Endodermal cell (in vitro differentiated cells): Measurements from ENCODE around the gene EPHA2. TPM values are rescaled to one million over a fixed set of nuclear protein-coding genes. Genes with fewer than 3 reads are reported as not detected.

Experiments used
- DNase-seq: peaks from one replicate; pipeline ENCODE4 v3.0.0-alpha.2; 2017
- H3K27ac ChIP-seq: 2 replicates; pipeline ENCODE4 v1.5.1; 2013; ENCODE audit warnings: mild to moderate bottlenecking, low read depth, low read length, moderate library complexity
- H3K27me3 ChIP-seq: 2 replicates; pipeline ENCODE4 v1.6.1; 2013; ENCODE audit warnings: mild to moderate bottlenecking, low read length, moderate library complexity; ENCODE audit not compliant: insufficient read depth, control insufficient read depth, poor library complexity, severe bottlenecking
- H3K36me3 ChIP-seq: 2 replicates; pipeline ENCODE4 v1.7.0; 2013; ENCODE audit warnings: mild to moderate bottlenecking, low read length, moderate library complexity; ENCODE audit not compliant: control insufficient read depth, insufficient read depth
- H3K4me1 ChIP-seq: one replicate; pipeline ENCODE4 v1.7.0; 2013; ENCODE audit warnings: low read length; ENCODE audit not compliant: control insufficient read depth, insufficient read depth
- H3K4me3 ChIP-seq: 2 replicates; pipeline ENCODE4 v1.5.1; 2013; ENCODE audit warnings: mild to moderate bottlenecking, low read length, moderate library complexity
- H3K9ac ChIP-seq: 2 replicates; pipeline ENCODE4 v1.6.1; 2013; ENCODE audit warnings: mild to moderate bottlenecking, low read length, moderate library complexity; ENCODE audit not compliant: poor library complexity, severe bottlenecking; ENCODE audit errors: extremely low read depth
- H3K9me3 ChIP-seq: 2 replicates; pipeline ENCODE4 v1.6.1; 2013; ENCODE audit warnings: mild to moderate bottlenecking, low read length, moderate library complexity; ENCODE audit not compliant: control insufficient read depth
- H3K27ac Mint-ChIP-seq: 2 replicates; pipeline ENCODE4 v1.8.0; 2020; ENCODE audit warnings: mixed read lengths
- H3K27me3 Mint-ChIP-seq: 2 replicates; pipeline ENCODE4 v1.8.0; 2021; ENCODE audit warnings: mild to moderate bottlenecking, mixed read lengths; ENCODE audit not compliant: insufficient read depth
- H3K36me3 Mint-ChIP-seq: 2 replicates; pipeline ENCODE4 v1.8.0; 2020; ENCODE audit warnings: low read depth, mixed read lengths
- H3K4me1 Mint-ChIP-seq: 2 replicates; pipeline ENCODE4 v1.8.0; 2020; ENCODE audit warnings: mixed read lengths
- H3K4me3 Mint-ChIP-seq: 2 replicates; pipeline ENCODE4 v1.8.0; 2020; ENCODE audit warnings: mild to moderate bottlenecking, moderate library complexity, mixed read lengths
- H3K9me3 Mint-ChIP-seq: 2 replicates; pipeline ENCODE4 v1.8.0; 2020; ENCODE audit warnings: mild to moderate bottlenecking, mixed read lengths
- WGBS, 2 experiments: methylation state at CpG; one replicate each; pipeline versions ENCODE4 v1.1.5 to v1.1.7; 2013; ENCODE audit warnings: missing lambda C conversion rate in 2 of 2, mixed read lengths in 1 of 2; ENCODE audit not compliant: insufficient coverage in 1 of 2, insufficient read length in 1 of 2; 5-methylcytosine and 5-hydroxymethylcytosine counted together
- total RNA-seq, 2 donors: library from RNA; stranded (reverse); fragmentation: NEBNext Ultra II Directional in 1 of 2; extraction: Animal tissue kit (Norgen Biotek cat#: 25700) in 1 of 2; gene quantifications; 2 replicates in 1 of 2; 3 replicates in 1 of 2; pipeline ENCODE4 v1.2.1, GENCODE V29; 2021
- TF ChIP-seq, protein P1 (sequence below): fragments of 200-600 bp; sonication (generic); conservative IDR thresholded peaks from 2 replicates; pipeline ENCODE4 v1.5.0; 2021; ENCODE audit warnings: antibody characterized with exemption, mild to moderate bottlenecking

The EPHA2 gene
- total RNA-seq, 2 donors from 2014 or later, result 56.5 to 64.3 TPM

DNA sequence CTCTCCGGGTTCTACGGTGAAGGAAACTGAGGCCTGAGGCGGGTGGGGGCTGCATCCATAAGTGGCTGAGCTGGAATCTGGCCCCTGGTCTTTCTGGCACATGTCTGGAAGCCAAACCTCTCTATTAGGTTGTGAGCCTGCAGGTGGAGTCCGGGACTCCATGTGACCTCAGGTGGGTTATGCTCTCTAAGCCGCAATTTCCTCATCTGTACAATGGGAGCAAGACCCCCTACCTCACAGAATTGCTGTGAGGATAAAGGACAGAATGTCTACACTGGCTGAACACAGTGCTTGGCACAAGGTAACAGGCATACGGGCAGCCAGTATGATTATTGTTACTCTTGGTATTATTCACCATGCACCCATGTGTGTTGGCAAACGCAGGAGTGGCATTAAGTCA, 6.7 kb downstream of the EPHA2 start:
- H3K27me3 Mint-ChIP-seq, result no peaks in the 10 kb centered on the region
- no peak for DNase-seq
- H3K36me3 Mint-ChIP-seq, result peaks cover 52% of the 10 kb centered on the region
- Histone ChIP-seq H3K4me1 (peaks cover 61% of the 10 kb centered on the region), H3K9ac (no peak overlapping the region), H3K4me3 (no peak overlapping the region), H3K36me3 (peaks cover 69% of the 10 kb centered on the region), H3K9me3 (no peaks in the 10 kb centered on the region), H3K27ac (no peak overlapping the region), H3K27me3 (no peaks in the 10 kb centered on the region)
- no peak overlapping the region for H3K27ac Mint-ChIP-seq
- H3K4me1 Mint-ChIP-seq, result peaks cover 62% of the 10 kb centered on the region
- 91 to 95% methylated on average over 5 to 7 of the region's 7 CpGs for WGBS, 2 experiments
- H3K9me3 Mint-ChIP-seq, result no peaks in the 10 kb centered on the region
- TF ChIP-seq, protein P1, sequence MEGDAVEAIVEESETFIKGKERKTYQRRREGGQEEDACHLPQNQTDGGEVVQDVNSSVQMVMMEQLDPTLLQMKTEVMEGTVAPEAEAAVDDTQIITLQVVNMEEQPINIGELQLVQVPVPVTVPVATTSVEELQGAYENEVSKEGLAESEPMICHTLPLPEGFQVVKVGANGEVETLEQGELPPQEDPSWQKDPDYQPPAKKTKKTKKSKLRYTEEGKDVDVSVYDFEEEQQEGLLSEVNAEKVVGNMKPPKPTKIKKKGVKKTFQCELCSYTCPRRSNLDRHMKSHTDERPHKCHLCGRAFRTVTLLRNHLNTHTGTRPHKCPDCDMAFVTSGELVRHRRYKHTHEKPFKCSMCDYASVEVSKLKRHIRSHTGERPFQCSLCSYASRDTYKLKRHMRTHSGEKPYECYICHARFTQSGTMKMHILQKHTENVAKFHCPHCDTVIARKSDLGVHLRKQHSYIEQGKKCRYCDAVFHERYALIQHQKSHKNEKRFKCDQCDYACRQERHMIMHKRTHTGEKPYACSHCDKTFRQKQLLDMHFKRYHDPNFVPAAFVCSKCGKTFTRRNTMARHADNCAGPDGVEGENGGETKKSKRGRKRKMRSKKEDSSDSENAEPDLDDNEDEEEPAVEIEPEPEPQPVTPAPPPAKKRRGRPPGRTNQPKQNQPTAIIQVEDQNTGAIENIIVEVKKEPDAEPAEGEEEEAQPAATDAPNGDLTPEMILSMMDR, result no peak
- H3K4me3 Mint-ChIP-seq, result no peak overlapping the region

DNA sequence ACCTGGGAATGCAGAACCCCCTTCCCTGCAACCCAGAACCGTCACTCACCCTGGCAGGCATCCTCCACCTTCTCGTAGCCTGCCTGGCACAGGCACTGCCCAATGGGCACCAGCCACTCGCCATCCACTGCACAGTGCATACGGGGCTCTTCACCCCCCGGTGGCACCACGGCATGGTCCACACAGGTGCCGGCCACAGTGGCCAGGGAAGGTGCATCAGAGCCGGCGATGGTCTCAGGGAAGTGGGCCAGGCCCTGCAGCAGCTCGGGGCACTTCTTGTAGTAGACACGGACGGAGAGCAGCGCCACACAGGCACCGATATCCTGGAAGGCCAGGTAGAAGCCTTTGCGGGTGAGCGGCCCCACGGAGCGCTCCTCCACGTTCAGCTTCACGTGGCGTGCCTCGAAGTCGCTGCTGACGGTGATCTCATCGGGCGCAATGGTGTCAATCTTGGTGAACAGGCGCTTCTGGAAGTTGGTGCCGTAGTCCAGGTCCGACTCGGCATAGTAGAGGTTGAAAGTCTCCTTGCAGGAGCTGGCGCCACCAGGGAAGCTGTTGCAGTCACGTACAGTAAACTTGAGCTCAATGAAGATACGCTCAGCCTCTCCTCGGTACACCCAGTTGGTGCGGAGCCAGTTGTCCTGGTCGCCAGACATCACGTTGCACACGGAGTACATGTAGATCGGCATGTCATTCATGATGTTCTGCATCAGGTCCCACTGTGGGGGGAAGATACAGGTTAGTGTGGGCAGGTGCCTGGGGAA, 7.4 kb downstream of the EPHA2 start:
- Mint-ChIP-seq H3K27me3 (no peaks in the 10 kb centered on the region), H3K4me1 (peaks cover 61% of the 10 kb centered on the region), H3K9me3 (no peaks in the 10 kb centered on the region), H3K36me3 (peaks cover 54% of the 10 kb centered on the region), H3K27ac (no peak overlapping the region), H3K4me3 (no peak overlapping the region)
- peaks cover 63% of the 10 kb centered on the region for H3K4me1 ChIP-seq
- TF ChIP-seq, protein P1, result no peak
- WGBS, 2 experiments, result 94% methylated on average over 39 of the region's 39 CpGs
- H3K9me3 ChIP-seq, result no peaks in the 10 kb centered on the region
- H3K4me3 ChIP-seq, result no peak overlapping the region
- no peak overlapping the region for H3K27ac ChIP-seq
- H3K27me3 ChIP-seq, result no peaks in the 10 kb centered on the region
- no peak overlapping the region for H3K9ac ChIP-seq
- DNase-seq, result no peak
- H3K36me3 ChIP-seq, result peaks cover 75% of the 10 kb centered on the region

DNA sequence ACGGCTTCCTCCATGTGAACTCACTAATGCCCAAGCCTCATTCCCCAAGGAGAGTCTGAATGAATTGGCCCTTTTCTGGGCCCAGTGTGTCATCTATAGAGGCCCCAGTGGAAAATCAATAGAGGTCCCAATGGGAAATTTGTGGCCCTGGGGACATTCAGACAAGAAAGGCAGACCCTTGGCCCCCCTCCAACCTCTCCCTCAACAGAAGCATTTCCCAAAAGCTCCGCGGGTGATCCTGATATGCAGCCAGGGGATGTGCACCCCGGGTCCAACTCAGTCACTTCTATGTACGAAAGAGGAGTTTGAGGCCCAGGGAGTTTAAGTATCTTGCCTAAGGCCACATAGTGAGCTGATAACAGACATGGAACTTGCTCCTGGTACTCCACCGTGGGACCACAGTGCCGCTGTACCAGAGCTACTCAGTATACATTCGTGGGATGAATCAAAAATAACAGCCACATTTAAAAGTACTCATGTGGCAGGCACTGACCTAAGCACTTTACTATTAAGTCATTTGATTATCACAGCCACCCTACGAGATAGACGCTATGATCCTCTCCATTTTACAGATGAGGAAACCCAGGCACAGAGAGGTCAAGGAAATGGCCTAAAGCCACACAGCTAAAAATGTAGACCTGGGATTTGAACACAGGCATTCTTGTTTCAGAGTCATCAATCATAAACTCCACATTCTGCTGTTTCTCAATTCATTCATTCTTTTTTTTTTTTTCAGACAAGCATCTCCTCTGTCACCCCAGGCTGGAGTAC, 8.5 kb downstream of the EPHA2 start:
- peaks cover 57% of the 10 kb centered on the region for H3K36me3 Mint-ChIP-seq
- peaks cover 56% of the 10 kb centered on the region for H3K4me1 Mint-ChIP-seq
- H3K27me3 ChIP-seq, result no peaks in the 10 kb centered on the region
- peaks cover 56% of the 10 kb centered on the region for H3K4me1 ChIP-seq
- H3K27ac ChIP-seq, result peak overlapping the region; percentile 94
- peak overlapping the region; percentile 39 for H3K4me3 Mint-ChIP-seq
- H3K27ac Mint-ChIP-seq, result peak overlapping the region; percentile 99
- H3K27me3 Mint-ChIP-seq, result no peaks in the 10 kb centered on the region
- peak overlapping the region; percentile 72 for H3K9ac ChIP-seq
- peaks cover 87% of the 10 kb centered on the region for H3K36me3 ChIP-seq
- TF ChIP-seq, protein P1, result no peak
- H3K4me3 ChIP-seq, result no peak overlapping the region
- DNase-seq, result no peak
- H3K9me3 Mint-ChIP-seq, result no peaks in the 10 kb centered on the region
- WGBS, 2 experiments, result 84 to 85% methylated on average over 10 of the region's 10 CpGs
- H3K9me3 ChIP-seq, result no peaks in the 10 kb centered on the region
